ENCODE results near the gene C19orf47. TPM values are rescaled to one million over a fixed set of nuclear protein-coding genes. Genes with fewer than 3 reads are reported as not detected.

C19orf47 gene
- total RNA-seq, 1 experiment from 2014 or later = 18.0 TPM

DNA sequence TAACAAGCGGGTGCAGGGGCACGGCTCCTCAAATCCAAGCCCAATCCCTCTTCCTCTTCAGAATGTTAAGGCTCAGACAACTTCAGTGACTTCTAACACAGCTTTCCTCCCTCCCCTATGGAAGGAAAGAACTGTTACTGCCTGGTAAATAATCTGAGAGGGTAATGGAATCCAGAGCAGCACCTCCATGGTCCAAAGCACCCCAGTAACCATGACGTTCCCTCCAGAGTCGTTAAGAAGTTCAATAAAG, 64.0 kb downstream of the C19orf47 start:
- ChIA-PET POLR2A (interaction anchor here (1.0 kb wide), 1 partner anchor 8 kb away, joined by 3 read pairs; no protein-coding TSS in a partner anchor), RAD21 (ENCODE audit: low non-redundant PET in 1 of 2, low total read pairs in 2 of 2, uncharacterized antibody in 2 of 2, unreplicated experiment in 2 of 2) (no interaction called here), CTCF (interaction anchor here (0.5 kb wide), 1 partner anchor 265 kb away, joined by 3 read pairs; no protein-coding TSS in a partner anchor)
- TSS peak; percentile 76 for BruUV-seq (replicated peaks)
- H3K36me3 ChIP-seq (ENCODE audit: control insufficient read depth in 1 of 2, insufficient read depth in 2 of 2, low read length in 2 of 2) = peaks cover 0 to 4% of the 10 kb centered on the region in 2 experiments; a peak in 1 of 4 replicates
- TF ChIP-seq SP1 (IDR thresholded peaks at IDR 0.05; ENCODE audit: low read depth) (no peak), EZH2 (IDR thresholded peaks at IDR 0.05) (no peak), ZNF274 (IDR thresholded peaks at IDR 0.05; ENCODE audit: low read depth, low read length) (no peak), EGR1 (IDR thresholded peaks at IDR 0.05; ENCODE audit: low read depth) (no peak), REST (IDR thresholded peaks at IDR 0.05; ENCODE audit: low read depth) (no peak), EZH2phosphoT487 (IDR thresholded peaks at IDR 0.05; ENCODE audit: borderline replicate concordance) (no peak), CEBPB (IDR thresholded peaks at IDR 0.05; ENCODE audit: low read depth) (no peak), FOSL1 (IDR thresholded peaks at IDR 0.05; ENCODE audit: low read depth) (no peak), RAD21 (IDR thresholded peaks at IDR 0.05; ENCODE audit: low read depth) (no peak), SRF (IDR thresholded peaks at IDR 0.05; ENCODE audit: low read depth) (no peak), SIN3A (IDR thresholded peaks at IDR 0.05; ENCODE audit: low read depth) (no peak), MAX (IDR thresholded peaks at IDR 0.05) (no peak), POLR2A (IDR thresholded peaks at IDR 0.05; ENCODE audit: borderline replicate concordance, extremely low read depth, insufficient read depth, insufficient read length) (no peak), POLR2AphosphoS5 (IDR thresholded peaks at IDR 0.05; ENCODE audit: low read depth, low read length) (no peak), ELF1 (IDR thresholded peaks at IDR 0.05; ENCODE audit: borderline replicate concordance, low read depth) (no peak), TCF7L2 (IDR thresholded peaks at IDR 0.05; ENCODE audit: borderline replicate concordance, extremely low read depth, insufficient read depth, insufficient read length) (no peak)
- no peaks in the 10 kb centered on the region for H3K9me2 ChIP-seq (ENCODE audit: insufficient read depth)
- ATAC-seq (no peak), DNase-seq (ENCODE audit: low read depth, low spot score) (no peak)
- H4K20me1 ChIP-seq (ENCODE audit: insufficient read depth) = no peaks in the 10 kb centered on the region
- H3K27me3 ChIP-seq (ENCODE audit: insufficient read depth, low read length) = no peaks in the 10 kb centered on the region
- H3K79me2 ChIP-seq (ENCODE audit: insufficient read depth, low read length) = peaks cover 58% of the 10 kb centered on the region
- peak overlapping the region; percentile 98 for H3K4me2 ChIP-seq (ENCODE audit: low read length)
- H2AFZ ChIP-seq (ENCODE audit: low read depth, low read length, poor library complexity, severe bottlenecking) = no peak overlapping the region
- no peaks in the 10 kb centered on the region for H3K9me3 ChIP-seq (ENCODE audit: control insufficient read depth in 1 of 2, insufficient read depth in 1 of 2, low read depth in 1 of 2, low read length in 2 of 2)
- peak overlapping the region; percentile 93 to 97 for H3K4me3 ChIP-seq (replicated peaks in 1 of 2; ENCODE audit: low read depth in 1 of 2, low read length in 2 of 2)
- peak overlapping the region; percentile 94 for H3K9ac ChIP-seq (ENCODE audit: low read length)
- intact Hi-C loops (cut with micrococcal nuclease) = no loop called here
- peak overlapping the region; percentile 91 for H3K27ac ChIP-seq (ENCODE audit: low read depth, low read length)
- peaks cover 11 to 18% of the 10 kb centered on the region in 2 experiments for H3K4me1 ChIP-seq (ENCODE audit: control insufficient read depth in 1 of 2, insufficient read depth in 2 of 2, low read length in 2 of 2)
